Mesenchymal stem cell (in vitro differentiated cells and primary cell): ENCODE results near the gene HAL.

Experiments used
- DNase-seq: peaks from one replicate; pipeline ENCODE4 v3.0.0-alpha.2; 2013
- H2AFZ ChIP-seq: one replicate; pipeline ENCODE4 v1.6.1; 2013; ENCODE audit warnings: low read depth, mild to moderate bottlenecking, control low read depth, inconsistent platforms, low read length, moderate library complexity
- H2AK5ac ChIP-seq: 2 replicates; pipeline ENCODE4 v1.6.1; 2013; ENCODE audit warnings: low read length, moderate library complexity, mild to moderate bottlenecking, inconsistent platforms; ENCODE audit not compliant: severe bottlenecking
- H2BK120ac ChIP-seq: one replicate; pipeline ENCODE4 v1.6.1; 2013; ENCODE audit warnings: low read depth, mild to moderate bottlenecking, inconsistent platforms, low read length, moderate library complexity
- H2BK12ac ChIP-seq, 2 experiments: one replicate each; pipeline ENCODE4 v1.6.1; 2013; ENCODE audit warnings: inconsistent platforms in 2 of 2, low read length in 2 of 2, mild to moderate bottlenecking in 2 of 2, moderate library complexity in 2 of 2, control low read depth in 1 of 2
- H2BK15ac ChIP-seq: one replicate; pipeline ENCODE4 v1.6.1; 2013; ENCODE audit warnings: mild to moderate bottlenecking, low read depth, inconsistent platforms; ENCODE audit not compliant: poor library complexity, severe bottlenecking
- H2BK5ac ChIP-seq: 2 replicates; pipeline ENCODE4 v1.6.1; 2013; ENCODE audit warnings: low read depth, mild to moderate bottlenecking, low read length, control low read depth, inconsistent platforms; ENCODE audit not compliant: poor library complexity, severe bottlenecking
- H3K14ac ChIP-seq, 2 experiments: one replicate each; pipeline ENCODE4 v1.6.1; 2013; ENCODE audit warnings: inconsistent platforms in 2 of 2, low read length in 2 of 2, control low read depth in 1 of 2, mild to moderate bottlenecking in 1 of 2, moderate library complexity in 1 of 2
- H3K18ac ChIP-seq, 2 experiments: one replicate each; pipeline ENCODE4 v1.6.1; 2013; ENCODE audit warnings: inconsistent platforms in 2 of 2, low read length in 2 of 2, control low read depth in 1 of 2, low read depth in 1 of 2, mild to moderate bottlenecking in 1 of 2
- H3K23ac ChIP-seq, 2 experiments: one replicate each; pipeline ENCODE4 v1.6.1; 2013; ENCODE audit warnings: inconsistent platforms in 2 of 2, low read length in 2 of 2, mild to moderate bottlenecking in 2 of 2, moderate library complexity in 2 of 2, control low read depth in 1 of 2
- H3K27ac ChIP-seq: 2 replicates; pipeline ENCODE4 v1.5.1; 2013; ENCODE audit warnings: mild to moderate bottlenecking, moderate library complexity, low read length, control low read depth, inconsistent platforms; ENCODE audit not compliant: poor library complexity, severe bottlenecking
- H3K27me3 ChIP-seq, 2 experiments: 2 replicates each; pipeline versions ENCODE4 v1.6.1 to v1.7.0; 2013; ENCODE audit warnings: low read length in 2 of 2, mild to moderate bottlenecking in 2 of 2, moderate library complexity in 2 of 2, control low read depth in 1 of 2, inconsistent platforms in 1 of 2; ENCODE audit not compliant: control insufficient read depth in 1 of 2, insufficient read depth in 1 of 2
- H3K36me3 ChIP-seq, 2 experiments: 2 replicates each; pipeline versions ENCODE4 v1.6.1 to v1.7.0; 2013; ENCODE audit warnings: low read length in 2 of 2, control low read depth in 1 of 2, inconsistent platforms in 1 of 2, low read depth in 1 of 2, mild to moderate bottlenecking in 1 of 2; ENCODE audit not compliant: insufficient read depth in 2 of 2, control insufficient read depth in 1 of 2
- H3K4ac ChIP-seq, 2 experiments: one replicate each; pipeline ENCODE4 v1.6.1; 2013; ENCODE audit warnings: inconsistent platforms in 2 of 2, low read length in 2 of 2, mild to moderate bottlenecking in 2 of 2, moderate library complexity in 2 of 2, control low read depth in 1 of 2, low read depth in 1 of 2
- H3K4me1 ChIP-seq: 2 replicates; pipeline ENCODE4 v1.6.1; 2013; ENCODE audit warnings: low read depth, low read length, control low read depth; ENCODE audit not compliant: control insufficient read depth, insufficient read depth
- H3K4me2 ChIP-seq: 2 replicates; pipeline ENCODE4 v1.6.1; 2013; ENCODE audit warnings: low read length, mild to moderate bottlenecking, inconsistent platforms; ENCODE audit not compliant: poor library complexity, severe bottlenecking
- H3K4me3 ChIP-seq, 2 experiments: 2 replicates each; pipeline versions ENCODE4 v1.5.1 to v1.7.0; 2013; ENCODE audit warnings: low read length in 2 of 2, mild to moderate bottlenecking in 2 of 2, control low read depth in 1 of 2, low read depth in 1 of 2; ENCODE audit not compliant: insufficient read depth in 1 of 2
- H3K79me1 ChIP-seq: replicated peaks from 2 replicates; pipeline ENCODE4 v1.6.1; 2013; ENCODE audit warnings: mild to moderate bottlenecking, control low read depth, low read length, inconsistent platforms; ENCODE audit not compliant: poor library complexity, severe bottlenecking
- H3K9ac ChIP-seq: 2 replicates; pipeline ENCODE4 v1.7.0; 2013; ENCODE audit warnings: mild to moderate bottlenecking, low read length, moderate library complexity
- H3K9me3 ChIP-seq: 2 replicates; pipeline ENCODE4 v1.7.0; 2013; ENCODE audit warnings: mild to moderate bottlenecking, low read length; ENCODE audit not compliant: control insufficient read depth
- H4K8ac ChIP-seq: one replicate; pipeline ENCODE4 v1.6.1; 2013; ENCODE audit warnings: inconsistent platforms, mild to moderate bottlenecking, low read length, moderate library complexity
- H4K91ac ChIP-seq: one replicate; pipeline ENCODE4 v1.6.1; 2013; ENCODE audit warnings: mild to moderate bottlenecking, low read length, inconsistent platforms
- WGBS: methylation state at CpG from one replicate; pipeline ENCODE4 v1.1.7; 2013; ENCODE audit warnings: mixed read lengths; 5-methylcytosine and 5-hydroxymethylcytosine counted together

The HAL gene

GRCh38 chr12:95975491-95975890 lies 20.7 kb downstream of the HAL start:
- Histone ChIP-seq H2BK5ac (no peak overlapping the region), H3K18ac (no peak overlapping the region), H3K4me3 (no peak overlapping the region), H3K27ac (no peak overlapping the region), H3K79me1 (no peaks in the 10 kb centered on the region), H3K27me3 (no peaks in the 10 kb centered on the region), H2BK12ac (no peak overlapping the region), H3K4me1 (no peaks in the 10 kb centered on the region), H2AFZ (no peak overlapping the region), H4K8ac (no peak overlapping the region), H3K23ac (no peak overlapping the region), H4K91ac (no peak overlapping the region), H3K9me3 (no peaks in the 10 kb centered on the region), H2BK15ac (no peak overlapping the region), H3K4me2 (no peak overlapping the region), H2BK120ac (no peak overlapping the region), H2AK5ac (no peak overlapping the region), H3K36me3 (no peaks in the 10 kb centered on the region), H3K9ac (no peak overlapping the region), H3K4ac (no peak overlapping the region), H3K14ac (no peak overlapping the region)
- no peak for DNase-seq
- 75% methylated on average over 2 of the region's 4 CpGs for WGBS

- Histone ChIP-seq H3K14ac (no peak overlapping the region), H2BK12ac (no peak overlapping the region), H3K9ac (no peak overlapping the region), H3K18ac (no peak overlapping the region), H3K36me3 (no peaks in the 10 kb centered on the region), H2BK15ac (no peak overlapping the region), H3K4me2 (no peak overlapping the region), H4K91ac (no peak overlapping the region), H2BK120ac (no peak overlapping the region), H3K27me3 (no peaks in the 10 kb centered on the region), H3K4me1 (no peaks in the 10 kb centered on the region), H3K9me3 (no peaks in the 10 kb centered on the region), H2BK5ac (no peak overlapping the region), H4K8ac (no peak overlapping the region), H3K27ac (no peak overlapping the region), H3K4ac (no peak overlapping the region), H3K4me3 (no peak overlapping the region), H3K23ac (no peak overlapping the region), H2AFZ (no peak overlapping the region), H2AK5ac (no peak overlapping the region), H3K79me1 (no peaks in the 10 kb centered on the region)
- DNase-seq: no peak
- 96% methylated on average over 2 of the region's 2 CpGs for WGBS
Measured at GRCh38 chr12:95974358-95974757, 21.8 kb downstream of the HAL start.

GRCh38 chr12:95972832-95973456 lies 23.2 kb downstream of the HAL start:
- no peaks in the 10 kb centered on the region for H3K36me3 ChIP-seq
- DNase-seq: no peak
- no peaks in the 10 kb centered on the region for H3K27me3 ChIP-seq
- no peak overlapping the region for H4K8ac ChIP-seq
- H2BK120ac ChIP-seq: no peak overlapping the region
- no peak overlapping the region for H3K27ac ChIP-seq
- no peak overlapping the region for H2BK15ac ChIP-seq
- no peak overlapping the region for H3K4me2 ChIP-seq
- no peaks in the 10 kb centered on the region for H3K4me1 ChIP-seq
- no peak overlapping the region for H3K18ac ChIP-seq
- no peak overlapping the region for H4K91ac ChIP-seq
- no peak overlapping the region for H3K4ac ChIP-seq
- H3K23ac ChIP-seq: no peak overlapping the region
- H3K79me1 ChIP-seq: no peaks in the 10 kb centered on the region
- H3K9me3 ChIP-seq: no peaks in the 10 kb centered on the region
- H3K4me3 ChIP-seq: no peak overlapping the region
- H2BK12ac ChIP-seq: no peak overlapping the region
- WGBS: 76% methylated on average over 3 of the region's 4 CpGs
- H3K9ac ChIP-seq: no peak overlapping the region
- H2BK5ac ChIP-seq: no peak overlapping the region
- no peak overlapping the region for H3K14ac ChIP-seq
- no peak overlapping the region for H2AK5ac ChIP-seq
- H2AFZ ChIP-seq: no peak overlapping the region

- Histone ChIP-seq H3K4me1 (no peaks in the 10 kb centered on the region), H3K23ac (no peak overlapping the region), H4K91ac (no peak overlapping the region), H3K14ac (no peak overlapping the region), H3K4me2 (no peak overlapping the region), H2AFZ (no peak overlapping the region), H2BK5ac (no peak overlapping the region), H3K4me3 (no peak overlapping the region), H3K9ac (no peak overlapping the region), H3K36me3 (no peaks in the 10 kb centered on the region), H2BK120ac (no peak overlapping the region), H2BK12ac (no peak overlapping the region), H2BK15ac (no peak overlapping the region), H3K18ac (no peak overlapping the region), H3K27ac (no peak overlapping the region), H3K79me1 (no peaks in the 10 kb centered on the region), H2AK5ac (no peak overlapping the region), H4K8ac (no peak overlapping the region), H3K27me3 (no peaks in the 10 kb centered on the region), H3K4ac (no peak overlapping the region), H3K9me3 (no peaks in the 10 kb centered on the region)
- no peak for DNase-seq
- 70% methylated on average over 6 of the region's 7 CpGs for WGBS
Measured at GRCh38 chr12:95970905-95971304, 25.2 kb downstream of the HAL start.
